T-helper 2 cell treated with Interferon-gamma antibody and Interleukin-4, amounts not matched to agents 100 ng/mL and 5 ng/mL, for 36 hours (primary cell): ENCODE results near the gene AGAP1. TPM values are rescaled to one million over a fixed set of nuclear protein-coding genes. Genes with fewer than 3 reads are reported as not detected.
"Not testable (repeated sequence)": the region's sequence is repeated elsewhere in the genome, so short reads cannot be mapped to it uniquely, and the experiment has no call there.

Experiments used
- intact Hi-C: fragments of 100-400 bp; cut with micrococcal nuclease; formaldehyde crosslinking; loops from one replicate; pipeline ENCODE4 v1.15.1; 2023
- total RNA-seq: library from RNA; stranded (reverse); gene quantifications from 2 replicates; pipeline ENCODE4 v1.2.3, GENCODE V29; 2022

Gene AGAP1
- total RNA-seq, 1 donor from 2014 or later, result 1.4 TPM

DNA sequence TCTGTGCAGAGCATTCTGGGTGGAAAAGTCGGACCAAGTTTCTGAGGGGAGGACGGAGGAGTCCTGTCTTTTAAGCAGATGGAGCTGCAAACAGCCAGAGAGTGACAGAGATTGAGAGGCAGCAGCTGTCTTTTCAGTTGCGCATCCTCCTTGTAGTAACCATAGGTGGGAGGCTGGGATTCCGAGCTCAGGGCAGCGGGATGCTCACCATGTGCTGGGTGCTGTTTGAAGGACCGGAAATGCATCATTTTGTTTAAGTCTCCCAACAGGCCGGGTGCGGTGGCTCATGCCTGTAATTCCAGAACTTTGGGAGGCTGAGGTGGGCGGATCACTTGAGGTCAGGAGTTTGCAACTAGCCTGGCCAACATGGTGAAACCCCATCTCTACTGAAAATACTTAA is 93.4 kb downstream of the AGAP1 start:
- intact Hi-C loops, result no loop called here

DNA sequence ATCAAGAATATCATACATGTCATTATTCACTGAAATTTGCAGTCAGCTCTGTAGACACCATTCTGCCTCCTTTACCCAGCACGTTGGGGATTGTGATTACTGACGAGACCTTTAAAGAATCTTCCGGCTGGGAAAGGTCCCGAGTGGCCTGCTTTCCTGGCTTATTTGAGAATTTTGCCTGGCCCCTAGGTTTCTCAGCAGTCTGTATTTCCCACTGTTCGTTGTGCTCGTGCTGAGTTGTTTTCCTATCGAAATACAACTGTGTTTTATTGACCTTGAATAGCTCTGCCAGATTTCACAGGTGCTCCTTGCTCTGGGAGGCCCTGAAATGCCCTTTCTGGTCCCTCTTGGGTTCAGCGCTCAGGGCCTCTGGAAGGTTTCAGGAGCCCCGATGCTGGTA is 94.9 kb downstream of the AGAP1 start:
- intact Hi-C loops, result no loop called here

DNA sequence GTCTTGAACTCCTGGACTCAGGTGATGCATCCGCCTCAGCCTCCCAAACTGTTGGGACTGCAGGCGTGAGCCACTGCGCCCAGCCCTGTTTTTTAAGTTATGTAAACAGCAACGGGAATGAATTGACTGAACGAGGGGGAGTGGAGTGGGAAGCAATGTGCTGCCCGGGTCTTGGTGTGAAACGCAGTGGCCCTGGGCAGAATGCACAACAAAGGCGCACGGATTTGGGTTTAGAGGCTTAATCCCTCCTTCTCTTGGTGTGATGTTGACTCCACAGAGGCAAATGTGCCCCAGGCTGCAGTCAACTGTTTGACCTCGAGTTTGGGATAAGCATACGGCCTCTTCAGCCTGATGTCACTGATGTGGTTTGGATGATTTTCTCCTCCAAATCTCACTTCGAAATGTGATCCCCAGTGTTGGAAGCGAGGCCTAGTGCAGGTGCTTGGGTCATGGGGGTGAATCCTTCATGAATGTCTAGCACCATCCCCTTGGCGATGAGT is 97.4 kb downstream of the AGAP1 start:
- intact Hi-C loops, result no loop called here

DNA sequence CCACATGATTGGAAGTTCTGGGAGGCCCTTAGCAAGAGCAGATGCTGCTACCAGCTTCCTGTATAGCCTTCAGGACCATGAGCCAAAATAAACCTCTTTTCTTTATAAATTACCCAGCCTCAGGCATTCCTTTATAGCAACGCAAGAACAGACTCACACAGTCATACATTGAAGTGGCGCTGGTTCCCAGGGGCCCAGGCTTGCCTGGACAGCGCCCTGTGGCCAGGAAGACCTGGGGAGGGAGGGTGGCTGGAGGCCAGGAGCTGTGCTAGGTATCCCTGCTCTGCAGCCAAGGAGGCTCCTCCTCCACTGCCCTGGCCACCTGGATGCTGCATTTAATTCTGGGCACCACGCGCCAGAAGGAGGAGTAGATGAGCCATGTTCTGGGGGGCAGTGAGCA is 98.1 kb downstream of the AGAP1 start:
- intact Hi-C loops, result no loop called here

DNA sequence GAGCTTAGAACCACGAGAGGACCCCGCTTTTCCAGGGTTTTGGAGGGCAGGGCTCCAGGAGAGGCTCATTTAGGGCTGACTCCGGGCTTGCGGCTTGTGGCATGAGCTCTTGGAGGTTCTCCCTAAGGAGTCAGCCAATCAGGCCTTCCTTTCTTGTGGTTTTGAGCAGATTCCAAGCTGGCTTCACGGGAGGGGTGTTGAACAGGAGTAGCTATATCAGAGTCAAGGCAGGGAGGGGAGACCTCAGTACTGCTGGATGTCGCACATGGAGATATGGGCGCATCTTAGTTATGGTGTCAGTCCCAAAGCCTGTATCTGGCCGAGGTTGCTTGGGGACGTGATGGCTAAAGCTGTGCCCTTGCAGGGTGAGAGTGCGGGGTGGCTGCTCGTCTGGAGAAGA is 98.6 kb downstream of the AGAP1 start:
- intact Hi-C loops, result no loop called here

DNA sequence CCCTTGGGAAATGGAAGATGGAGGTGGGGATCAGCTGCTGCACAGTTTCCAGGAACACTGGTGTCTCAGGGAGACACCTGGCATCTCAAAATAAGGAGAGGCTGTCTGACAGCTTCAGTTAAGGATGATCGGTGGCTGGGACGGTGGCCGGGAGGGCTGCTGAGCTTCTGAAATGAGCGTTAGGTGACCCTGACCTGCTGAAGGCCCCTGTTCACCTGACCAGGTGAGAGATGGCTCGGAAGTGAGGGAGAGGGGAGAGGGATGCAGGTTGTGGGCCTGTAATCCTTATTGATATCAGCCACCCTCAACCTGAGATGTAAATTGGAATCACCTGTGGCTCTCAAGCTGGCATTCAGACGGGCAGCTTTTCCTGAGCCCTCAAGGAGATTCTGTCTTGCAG is 99.0 kb downstream of the AGAP1 start:
- intact Hi-C loops, result no loop called here

DNA sequence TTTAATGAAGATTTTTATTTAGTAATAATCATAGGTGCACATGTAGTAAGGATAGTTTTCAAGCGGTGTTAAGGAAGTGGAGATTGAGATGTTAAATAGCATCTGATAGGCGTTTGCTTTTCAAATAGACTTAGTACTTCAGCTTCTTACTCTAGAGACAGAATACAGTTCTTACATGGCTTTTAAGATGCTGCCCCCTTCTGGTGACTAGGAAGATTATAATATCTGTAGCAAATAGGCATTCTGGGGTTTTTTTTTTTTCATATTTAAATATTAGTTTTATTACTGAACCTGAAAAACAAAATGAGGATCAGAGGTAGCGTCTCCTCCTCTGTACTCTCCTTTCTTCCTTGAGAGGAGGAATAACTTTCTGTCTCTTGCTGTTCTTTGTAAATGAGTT is 100.2 kb downstream of the AGAP1 start:
- intact Hi-C loops, result loop anchor here (1.0 kb wide), 2 partner anchors 458 to 1044 kb away; no protein-coding TSS in a partner anchor

DNA sequence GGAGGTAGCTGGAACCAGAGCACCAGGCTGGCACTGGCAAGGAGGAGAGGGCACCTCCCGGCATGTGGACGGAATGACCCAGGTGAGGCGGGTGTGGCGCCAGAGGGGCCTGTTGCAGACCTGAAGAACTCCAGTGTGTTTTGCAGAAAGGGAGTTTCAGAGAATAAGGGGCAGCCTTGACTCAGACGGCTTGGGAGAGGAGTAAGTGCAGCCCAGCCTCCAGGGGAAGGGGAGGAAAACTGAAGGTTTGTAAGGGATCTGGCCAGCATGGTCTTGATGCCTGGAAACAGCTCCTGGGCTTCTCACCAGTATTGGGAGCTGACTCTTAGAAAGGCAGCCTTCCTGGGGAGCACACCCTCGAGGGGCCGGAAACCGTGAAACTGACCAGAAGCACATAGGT is 101.1 kb downstream of the AGAP1 start:
- intact Hi-C loops, result loop anchor here (1.0 kb wide), 3 partner anchors 151 to 1045 kb away; no protein-coding TSS in a partner anchor

DNA sequence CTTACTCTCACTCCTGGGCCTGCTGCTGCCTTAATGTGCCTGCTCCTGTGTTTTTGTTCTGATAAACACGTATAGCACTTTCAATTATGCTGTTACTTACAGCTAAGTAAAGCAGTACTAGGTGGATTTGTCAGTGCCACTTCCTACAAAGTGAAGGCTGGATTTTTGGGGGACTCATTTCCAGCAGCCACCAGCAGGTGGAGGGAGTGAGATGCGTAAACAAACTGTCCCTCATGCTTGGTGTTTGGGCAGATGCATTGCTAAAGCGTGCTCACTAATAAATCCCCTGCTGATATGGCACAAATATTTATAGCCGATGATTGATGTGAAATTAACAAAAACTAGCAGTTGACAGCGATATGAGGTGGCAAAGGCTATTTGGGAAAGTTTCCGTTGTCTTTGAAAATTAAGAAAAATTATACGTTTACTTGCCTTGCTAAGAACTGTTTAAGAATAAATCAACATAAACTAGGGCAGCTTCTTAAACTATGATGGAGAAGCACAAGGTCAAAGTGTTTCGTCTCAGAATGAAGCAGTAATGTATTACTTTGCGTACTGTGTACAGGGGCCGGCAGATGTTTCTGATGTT is 101.7 kb downstream of the AGAP1 start:
- intact Hi-C loops, result loop anchor here (1.0 kb wide), 1 partner anchor 151 kb away; no protein-coding TSS in a partner anchor

DNA sequence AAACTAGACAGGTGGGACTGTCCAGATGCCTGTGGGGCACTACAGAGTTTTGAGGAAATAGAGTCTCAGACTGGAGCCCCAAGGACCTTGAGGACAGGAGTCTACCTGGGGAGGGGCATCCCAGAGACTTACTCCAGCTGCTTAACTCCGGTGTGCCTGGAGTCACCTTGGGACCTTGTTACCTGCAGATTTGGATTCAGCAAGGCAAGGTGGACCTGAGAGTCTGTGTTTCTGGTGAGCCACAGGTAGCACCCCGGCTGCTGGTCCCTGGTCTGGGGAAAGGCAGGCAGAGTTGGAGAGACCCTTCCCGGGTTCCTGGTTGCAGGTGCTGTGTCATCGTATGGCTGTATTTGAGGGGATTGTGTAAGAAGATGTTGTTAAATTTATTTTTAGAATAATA is 102.4 kb downstream of the AGAP1 start:
- intact Hi-C loops, result no loop called here

DNA sequence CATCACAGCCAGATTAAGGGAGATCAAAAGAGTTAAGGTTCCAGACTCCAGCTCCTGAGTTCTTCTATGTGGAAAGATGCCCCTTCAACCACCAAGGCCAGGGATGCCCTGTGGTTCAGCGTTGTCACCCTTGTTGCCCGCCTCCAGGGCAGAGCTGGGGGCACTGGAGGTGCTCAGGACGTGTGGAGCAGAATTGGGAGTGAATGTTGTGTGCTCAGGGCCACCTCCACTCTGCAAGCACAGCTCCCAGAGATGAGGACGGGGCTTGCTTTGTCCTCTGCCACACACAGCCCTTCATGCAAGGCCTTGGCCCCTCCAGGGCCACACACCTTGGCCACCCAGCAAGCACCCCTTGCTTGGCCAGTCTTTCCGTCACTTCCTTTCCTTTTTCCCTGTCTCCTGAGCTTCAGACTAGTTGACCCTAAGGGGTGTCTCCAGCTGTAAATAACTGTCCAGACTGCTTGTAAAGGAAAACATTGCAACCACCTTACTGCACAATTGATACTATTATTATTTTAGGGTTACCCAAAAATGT is 103.3 kb downstream of the AGAP1 start:
- intact Hi-C loops, result no loop called here

DNA sequence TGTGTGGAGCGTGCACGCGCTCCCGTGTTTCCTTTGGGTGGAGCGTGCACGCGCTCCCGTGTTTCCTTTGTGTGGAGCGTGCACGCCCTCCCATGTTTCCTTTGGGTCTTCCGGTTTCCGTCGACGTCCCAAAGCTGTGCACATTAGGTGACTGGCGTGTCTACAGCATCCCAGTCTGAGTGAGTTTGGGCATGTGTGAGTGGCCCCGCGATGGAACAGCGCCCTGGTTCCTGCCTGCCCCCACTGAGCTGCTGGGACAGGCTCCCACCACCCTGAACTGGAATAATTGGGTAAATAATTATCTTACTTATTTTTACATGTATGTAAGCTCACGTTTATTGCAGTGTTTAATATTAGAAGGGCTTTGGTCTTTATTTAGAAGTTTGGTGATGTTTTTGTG is 104.2 kb downstream of the AGAP1 start:
- intact Hi-C loops, result no loop called here

DNA sequence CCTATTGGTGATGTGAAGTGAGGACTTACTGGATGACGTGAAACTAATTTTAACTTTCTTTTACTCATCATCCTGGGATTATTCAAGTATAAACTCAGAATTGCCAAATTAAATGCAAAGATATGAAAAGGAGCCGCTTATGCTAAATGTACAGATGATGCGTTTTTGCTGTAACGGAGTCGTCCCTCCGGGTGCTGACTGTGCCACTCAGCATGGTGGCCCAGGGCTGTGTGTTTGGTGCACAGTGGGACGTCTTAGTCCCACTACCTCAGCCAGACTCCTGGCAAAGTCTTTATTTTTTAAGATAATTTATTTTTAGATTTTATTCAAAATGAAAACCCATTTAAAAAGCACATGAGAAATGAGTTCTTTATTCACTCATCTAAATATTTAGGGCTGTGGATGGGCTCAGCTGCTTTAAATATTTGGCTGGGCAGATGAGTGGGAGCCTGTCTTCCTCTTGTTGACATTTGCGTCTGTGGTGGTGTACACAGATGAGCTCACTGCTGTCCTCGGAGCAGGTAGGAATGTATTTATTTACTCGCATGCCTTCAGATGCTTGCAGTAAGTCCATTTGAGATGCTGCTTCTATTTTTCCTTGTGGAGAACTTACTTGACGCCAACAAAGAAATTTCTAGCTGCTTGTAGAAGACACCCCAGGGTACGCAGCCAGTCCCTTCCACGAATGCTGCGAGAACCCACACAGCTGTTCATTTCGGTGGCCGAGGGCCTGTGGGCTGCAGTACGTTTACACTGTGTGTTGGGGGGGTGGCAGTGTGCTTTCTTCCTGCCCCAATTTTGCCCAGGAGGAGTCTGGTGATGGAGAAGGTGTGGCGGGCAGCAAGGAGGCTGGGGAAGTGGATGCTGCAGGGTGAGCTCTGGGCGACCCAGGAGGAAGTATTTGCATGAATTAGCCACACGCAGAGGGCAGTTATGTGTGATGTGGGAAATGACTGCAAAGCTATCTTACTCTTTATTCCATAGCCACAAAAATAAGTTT is 105.0 kb downstream of the AGAP1 start:
- intact Hi-C loops, result no loop called here

DNA sequence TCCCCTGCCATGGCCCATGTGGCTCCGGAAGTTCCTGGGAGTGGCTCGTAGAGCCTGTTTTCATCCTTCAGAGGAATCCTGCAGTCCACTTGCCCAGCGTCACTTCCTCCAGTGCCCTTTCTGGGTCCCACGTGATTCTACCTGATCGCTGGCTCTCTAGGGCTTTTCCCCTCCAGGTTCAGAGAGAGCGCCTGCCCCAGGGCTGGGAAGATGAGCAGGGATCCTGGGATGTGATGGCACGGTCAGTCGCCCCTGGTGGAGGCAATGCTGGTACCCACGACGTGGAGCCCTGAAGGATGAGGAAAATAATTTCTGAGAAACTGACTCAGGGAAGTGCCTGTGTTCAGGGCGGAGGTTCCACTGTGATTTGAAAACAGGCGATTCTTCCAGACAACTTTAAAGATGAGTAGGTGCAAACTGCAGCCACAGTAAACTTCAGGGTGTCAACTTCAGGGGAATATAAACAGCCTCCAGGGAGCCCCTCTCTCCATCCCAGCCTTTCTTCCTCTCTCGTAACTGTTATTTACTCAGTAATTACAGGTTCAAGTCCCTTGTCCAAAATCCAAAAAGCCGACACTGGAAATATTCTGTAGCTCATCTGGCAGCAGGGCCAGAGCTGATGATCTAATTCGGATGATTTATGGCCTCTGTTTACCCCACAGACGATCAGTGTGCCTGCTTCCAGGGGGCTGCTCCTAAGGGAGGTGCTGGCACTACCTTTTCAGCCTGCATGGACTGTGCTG is 105.9 kb downstream of the AGAP1 start:
- intact Hi-C loops, result no loop called here

DNA sequence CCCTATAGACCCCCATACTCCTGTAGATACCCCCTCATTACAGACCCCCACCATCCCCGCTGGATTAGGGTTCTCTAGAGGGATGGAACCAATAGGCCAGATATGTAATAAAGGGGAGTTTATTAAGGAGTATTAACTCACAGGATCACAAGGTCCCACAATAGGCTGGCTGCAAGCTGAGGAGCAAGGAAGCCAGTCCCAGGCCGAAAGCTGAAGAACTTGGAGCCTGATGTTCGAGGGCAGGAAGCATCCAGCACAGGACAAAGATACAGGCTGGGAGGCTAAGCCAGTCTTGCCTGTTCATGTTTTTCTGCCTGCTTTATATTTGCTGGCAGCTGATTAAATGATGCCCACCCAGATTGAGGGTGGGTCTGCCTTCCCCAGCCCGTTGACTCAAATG is 106.6 kb downstream of the AGAP1 start:
- intact Hi-C loops, result no loop called here

DNA sequence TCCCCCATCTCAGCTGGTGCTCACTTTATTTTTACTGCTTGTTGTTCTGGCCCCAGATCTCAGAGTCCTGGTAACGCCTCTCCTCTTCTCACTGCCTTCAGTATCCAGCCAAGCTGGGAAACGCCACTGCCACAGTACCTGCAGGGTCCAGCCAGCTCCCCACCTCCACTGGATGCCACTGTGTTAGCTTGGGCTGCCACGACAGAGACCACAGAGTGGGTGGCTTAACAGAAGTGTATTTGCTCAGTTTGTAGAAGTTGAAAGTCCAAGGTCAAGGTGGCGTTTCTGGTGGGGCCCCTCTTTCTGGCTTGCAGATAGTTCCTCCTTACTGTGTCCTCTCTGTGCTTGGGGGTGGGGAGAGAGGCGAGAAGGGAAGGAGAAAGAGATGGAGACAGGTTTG is 107.1 kb downstream of the AGAP1 start:
- intact Hi-C loops, result no loop called here

DNA sequence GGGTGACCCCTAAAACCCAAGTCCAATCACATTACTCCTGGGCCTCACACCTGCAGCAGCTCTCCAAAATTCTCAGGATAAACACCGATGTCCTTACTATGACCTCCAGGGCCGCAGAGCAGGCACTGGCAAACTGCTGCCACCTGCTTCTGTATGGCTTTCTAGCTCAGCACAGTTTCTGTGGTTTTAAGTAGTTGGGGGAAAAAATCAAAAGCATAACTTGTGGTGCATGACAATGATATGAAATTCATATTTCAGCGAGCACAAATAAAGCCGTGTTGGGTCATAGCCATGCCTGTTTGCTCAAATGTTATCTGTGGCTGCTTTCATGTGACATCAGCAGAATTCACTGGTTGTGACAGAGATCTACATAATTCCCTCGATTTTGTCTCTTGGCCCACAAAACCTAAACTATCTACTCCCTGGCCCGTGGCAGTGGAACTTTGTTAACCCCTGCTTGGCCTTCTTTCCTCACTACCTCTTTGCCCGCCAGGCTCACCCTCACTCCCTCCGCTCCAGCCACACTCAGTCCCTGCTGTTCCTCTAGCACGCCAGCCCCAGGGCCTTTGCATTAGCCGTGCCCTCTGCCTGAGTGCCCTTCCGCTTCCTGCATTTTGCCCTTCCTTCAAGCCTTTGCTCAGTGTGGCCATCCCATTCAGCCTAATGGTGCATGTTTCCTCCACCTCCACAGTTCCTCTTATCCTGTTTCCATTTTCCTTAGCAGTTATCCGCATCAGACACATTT is 108.3 kb downstream of the AGAP1 start:
- intact Hi-C loops, result no loop called here

DNA sequence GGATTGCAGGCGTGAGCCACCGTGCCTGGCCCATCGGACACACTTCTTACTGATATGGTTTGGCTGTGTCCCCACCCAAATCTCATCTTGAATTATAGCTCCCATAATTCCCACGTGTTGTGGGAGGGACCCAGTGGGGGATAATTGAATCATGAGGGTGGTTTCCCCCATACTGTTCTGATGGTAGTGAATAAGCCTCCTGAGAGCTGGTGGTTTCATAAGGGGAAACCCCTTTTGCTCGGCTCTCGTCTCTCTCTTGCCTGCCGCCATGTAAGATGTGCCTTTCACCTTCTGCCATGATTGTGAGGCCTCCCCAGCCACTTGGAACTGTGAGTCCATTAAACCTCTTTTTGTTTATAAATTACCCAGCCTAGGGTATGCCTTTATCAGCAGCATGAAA is 109.1 kb downstream of the AGAP1 start:
- intact Hi-C loops, result not testable (repeated sequence)

DNA sequence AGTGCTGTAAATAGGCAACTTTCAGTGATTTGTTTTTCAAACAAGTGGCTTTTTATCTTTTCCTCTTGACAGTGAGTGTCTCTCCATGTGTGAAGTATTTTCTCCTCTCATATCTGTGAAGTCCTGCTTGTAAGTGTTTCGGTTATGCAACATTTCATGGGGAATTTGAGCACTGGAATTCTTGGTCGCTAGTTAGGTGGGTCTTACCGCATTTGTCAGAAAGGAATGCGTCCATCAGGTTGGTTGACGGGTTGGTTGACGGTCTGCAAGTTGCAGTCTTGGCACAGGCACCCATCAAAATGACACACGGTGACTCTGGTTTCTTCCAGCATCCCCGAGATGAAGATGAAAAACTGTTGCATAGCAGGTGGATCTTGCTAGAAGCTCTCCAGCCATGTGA is 109.8 kb downstream of the AGAP1 start:
- intact Hi-C loops, result no loop called here

DNA sequence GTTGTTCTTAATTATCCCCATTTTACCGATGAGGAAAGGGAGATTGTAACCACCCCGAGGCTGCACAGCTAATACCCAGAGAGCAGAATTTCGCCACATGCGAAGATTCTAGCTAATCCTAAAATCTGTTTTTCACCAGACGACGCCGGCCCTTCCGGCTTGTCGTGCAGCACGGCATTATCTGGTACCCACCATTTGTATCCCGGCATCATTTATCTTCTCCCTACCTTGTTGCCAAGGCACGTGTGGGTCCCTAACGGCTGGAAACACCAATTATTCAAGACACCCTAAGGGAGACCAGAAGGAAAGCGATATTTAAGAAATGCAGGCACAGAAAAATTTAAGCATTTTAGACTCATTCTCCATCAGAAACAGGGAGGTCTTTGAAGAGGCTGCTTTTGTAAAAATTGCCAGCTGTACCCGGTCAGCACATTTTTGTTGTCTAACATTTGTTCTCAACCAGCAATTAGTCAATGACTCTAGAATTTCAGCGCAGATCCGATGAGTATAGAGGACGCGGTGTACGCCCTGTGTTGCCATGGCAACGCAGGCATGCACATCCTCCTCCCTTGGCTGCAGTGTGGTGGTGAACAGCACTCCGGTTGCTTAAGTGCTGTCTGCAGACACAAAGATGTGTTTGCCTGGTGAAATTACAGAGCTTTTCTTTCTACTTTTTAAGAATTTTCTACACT is 111.6 kb downstream of the AGAP1 start:
- intact Hi-C loops, result no loop called here
